ENCODE results near the gene C2orf42. TPM values are rescaled to one million over a fixed set of nuclear protein-coding genes. Genes with fewer than 3 reads are reported as not detected.
"Not testable (repeated sequence)": the region's sequence is repeated elsewhere in the genome, so short reads cannot be mapped to it uniquely, and the experiment has no call there.

The C2orf42 gene
- total and polyA plus RNA-seq, 4 donors, result 12.5 to 24.8 (median 18.6) TPM

DNA sequence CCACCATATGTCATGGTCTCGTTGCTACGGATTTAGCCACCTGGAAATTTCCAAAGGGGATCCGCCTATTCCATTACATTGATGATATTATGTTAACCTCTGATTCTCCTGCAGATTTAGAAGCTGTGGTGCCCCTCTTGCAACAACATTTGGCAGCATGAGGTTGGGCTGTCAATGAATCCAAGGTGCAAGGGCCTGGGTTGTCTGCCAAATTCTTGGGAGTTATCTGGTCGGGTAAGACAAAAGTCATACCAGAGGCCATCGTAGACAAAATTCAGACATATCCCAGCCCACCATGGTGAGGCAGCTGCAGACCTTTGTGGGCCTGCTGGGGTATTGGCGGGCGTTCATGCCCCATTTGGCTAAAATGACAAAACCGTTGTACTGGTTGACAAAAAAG, 13.6 kb upstream of the C2orf42 start:
- H3K4me3 ChIP-seq (ENCODE audit: low read depth, low read length), result no peak overlapping the region
- no peak for DNase-seq (ENCODE audit: low read depth in 4 of 6, low spot score in 6 of 6)
- H3K27me3 ChIP-seq (ENCODE audit: control insufficient read depth, insufficient read depth, low read length), result no peaks in the 10 kb centered on the region
- 78% methylated on average over 4 of the region's 8 CpGs for whole genome bisulfite sequencing (ENCODE audit: insufficient coverage)
- H3K36me3 ChIP-seq (ENCODE audit: control insufficient read depth, insufficient read depth, low read length), result peaks cover 8% of the 10 kb centered on the region
- H3K4me1 ChIP-seq (ENCODE audit: control insufficient read depth, insufficient read depth, low read length), result no peaks in the 10 kb centered on the region
- H3K27ac ChIP-seq (ENCODE audit: low read depth, low read length), result no peak overlapping the region
- H3K9me3 ChIP-seq (ENCODE audit: control insufficient read depth, insufficient read depth, low read length), result no peaks in the 10 kb centered on the region

- Histone ChIP-seq H3K36me3 (ENCODE audit: control insufficient read depth, insufficient read depth, low read length) (peaks cover 3% of the 10 kb centered on the region), H3K27ac (ENCODE audit: low read depth, low read length) (no peak overlapping the region), H3K4me3 (ENCODE audit: low read depth, low read length) (no peak overlapping the region), H3K4me1 (ENCODE audit: control insufficient read depth, insufficient read depth, low read length) (no peaks in the 10 kb centered on the region), H3K9me3 (ENCODE audit: control insufficient read depth, insufficient read depth, low read length) (no peaks in the 10 kb centered on the region), H3K27me3 (ENCODE audit: control insufficient read depth, insufficient read depth, low read length) (no peaks in the 10 kb centered on the region)
- WGBS (ENCODE audit: insufficient coverage), result 91% methylated on average over 4 of the region's 5 CpGs
- no peak for DNase-seq (ENCODE audit: low read depth in 4 of 6, low spot score in 6 of 6)
Measured at GRCh38 chr2:70203086-70203485, 12.3 kb upstream of the C2orf42 start.

DNA sequence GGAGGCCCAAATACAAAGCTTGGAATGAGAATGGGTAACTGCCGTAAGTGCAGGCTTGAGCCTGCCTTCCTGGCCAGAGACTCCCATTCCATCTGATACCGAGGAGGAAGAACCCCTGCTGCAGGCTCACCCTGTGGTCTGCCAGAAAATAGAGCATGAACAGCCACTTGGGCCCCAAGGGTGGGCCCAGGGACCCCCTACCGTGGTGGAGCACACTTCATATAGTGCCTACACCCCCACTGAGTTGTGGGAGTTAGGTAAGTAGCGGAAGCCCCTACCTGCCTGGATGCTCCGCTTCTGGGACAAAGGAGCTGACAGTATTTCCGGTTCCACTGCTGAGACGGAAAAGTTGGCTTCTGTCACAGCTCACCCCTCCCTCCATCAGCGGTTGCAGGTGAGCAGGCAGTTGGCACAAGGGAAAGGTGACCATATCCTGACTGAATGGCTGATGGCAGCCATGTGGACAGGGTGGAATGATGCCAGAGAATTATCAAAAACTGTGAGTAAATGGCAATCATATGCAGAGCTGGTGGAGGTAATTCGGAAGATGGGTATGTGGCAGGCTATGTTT, 11.5 kb upstream of the C2orf42 start:
- 70% methylated on average over 2 of the region's 9 CpGs for WGBS (ENCODE audit: insufficient coverage)
- no peaks in the 10 kb centered on the region for H3K36me3 ChIP-seq (ENCODE audit: control insufficient read depth, insufficient read depth, low read length)
- no peak overlapping the region for H3K27ac ChIP-seq (ENCODE audit: low read depth, low read length)
- no peak overlapping the region for H3K4me3 ChIP-seq (ENCODE audit: low read depth, low read length)
- no peaks in the 10 kb centered on the region for H3K4me1 ChIP-seq (ENCODE audit: control insufficient read depth, insufficient read depth, low read length)
- H3K9me3 ChIP-seq (ENCODE audit: control insufficient read depth, insufficient read depth, low read length), result no peaks in the 10 kb centered on the region
- no peaks in the 10 kb centered on the region for H3K27me3 ChIP-seq (ENCODE audit: control insufficient read depth, insufficient read depth, low read length)
- DNase-seq (ENCODE audit: low read depth in 4 of 6, low spot score in 6 of 6), result no peak

DNA sequence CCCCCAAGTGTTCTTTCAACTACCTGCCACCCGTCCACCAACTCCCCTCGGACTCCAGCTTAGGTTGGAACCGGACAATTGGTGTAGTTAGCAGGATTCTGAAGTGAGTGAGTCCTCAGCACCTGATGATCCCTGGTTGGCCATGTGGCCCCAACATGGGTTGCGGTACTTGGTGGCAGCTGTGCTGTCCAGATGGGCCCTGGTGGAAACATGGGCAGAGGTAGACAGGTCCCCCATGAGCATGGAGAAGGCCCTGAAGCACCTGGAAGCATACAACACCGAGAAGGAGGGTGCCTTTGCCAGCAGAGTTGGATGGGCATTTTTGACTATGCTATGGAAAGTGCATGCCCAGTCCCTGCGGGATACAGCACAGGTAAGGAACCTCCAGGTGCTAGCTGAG, 11.0 kb upstream of the C2orf42 start:
- Histone ChIP-seq H3K4me1 (ENCODE audit: control insufficient read depth, insufficient read depth, low read length) (no peaks in the 10 kb centered on the region), H3K27me3 (ENCODE audit: control insufficient read depth, insufficient read depth, low read length) (no peaks in the 10 kb centered on the region), H3K27ac (ENCODE audit: low read depth, low read length) (no peak overlapping the region), H3K9me3 (ENCODE audit: control insufficient read depth, insufficient read depth, low read length) (no peaks in the 10 kb centered on the region), H3K36me3 (ENCODE audit: control insufficient read depth, insufficient read depth, low read length) (no peaks in the 10 kb centered on the region), H3K4me3 (ENCODE audit: low read depth, low read length) (no peak overlapping the region)
- no peak for DNase-seq (ENCODE audit: low read depth in 4 of 6, low spot score in 6 of 6)
- 95% methylated on average over 6 of the region's 6 CpGs for WGBS (ENCODE audit: insufficient coverage)

- Histone ChIP-seq H3K9me3 (ENCODE audit: control insufficient read depth, insufficient read depth, low read length) (no peaks in the 10 kb centered on the region), H3K27ac (ENCODE audit: low read depth, low read length) (no peak overlapping the region), H3K4me1 (ENCODE audit: control insufficient read depth, insufficient read depth, low read length) (no peaks in the 10 kb centered on the region), H3K27me3 (ENCODE audit: control insufficient read depth, insufficient read depth, low read length) (no peaks in the 10 kb centered on the region), H3K36me3 (ENCODE audit: control insufficient read depth, insufficient read depth, low read length) (no peaks in the 10 kb centered on the region), H3K4me3 (ENCODE audit: low read depth, low read length) (no peak overlapping the region)
- WGBS (ENCODE audit: insufficient coverage), result no CpG with 5 or more reads among the region's 3 CpGs
- DNase-seq (ENCODE audit: low read depth in 4 of 6, low spot score in 6 of 6), result no peak
Measured at GRCh38 chr2:70201225-70201768, 10.5 kb upstream of the C2orf42 start.

DNA sequence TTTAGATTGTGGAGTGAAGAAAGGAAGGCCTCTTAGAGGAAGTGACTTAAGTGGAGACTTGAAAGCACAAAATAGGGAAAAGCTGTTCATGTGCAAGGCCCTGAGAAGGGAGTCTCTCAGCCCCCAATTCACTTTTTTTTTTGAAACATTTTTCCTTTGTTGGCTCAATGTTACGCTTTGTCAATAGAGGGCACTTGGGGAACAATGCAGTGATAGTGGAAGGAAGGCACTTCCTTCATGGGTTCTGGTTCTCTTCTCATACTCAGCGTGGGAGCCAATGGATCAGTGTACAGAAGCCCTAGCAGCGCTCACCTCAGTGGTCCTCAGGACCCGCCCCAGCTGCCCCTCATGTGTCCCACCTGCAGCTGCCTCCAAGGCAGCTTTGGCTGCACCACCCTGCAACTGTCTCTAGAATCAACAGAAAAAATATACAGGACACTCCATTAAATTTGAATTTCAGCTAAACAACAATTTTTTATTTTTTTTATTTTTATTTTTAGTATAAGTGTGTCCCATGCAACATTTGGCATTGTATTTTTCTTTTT, 8.6 kb upstream of the C2orf42 start:
- no peaks in the 10 kb centered on the region for H3K27me3 ChIP-seq (ENCODE audit: control insufficient read depth, insufficient read depth, low read length)
- no peaks in the 10 kb centered on the region for H3K36me3 ChIP-seq (ENCODE audit: control insufficient read depth, insufficient read depth, low read length)
- H3K9me3 ChIP-seq (ENCODE audit: control insufficient read depth, insufficient read depth, low read length), result no peaks in the 10 kb centered on the region
- no peak overlapping the region for H3K4me3 ChIP-seq (ENCODE audit: low read depth, low read length)
- DNase-seq (ENCODE audit: low read depth in 4 of 6, low spot score in 6 of 6), result no peak
- no peak overlapping the region for H3K27ac ChIP-seq (ENCODE audit: low read depth, low read length)
- no peaks in the 10 kb centered on the region for H3K4me1 ChIP-seq (ENCODE audit: control insufficient read depth, insufficient read depth, low read length)
- 53% methylated on average over 3 of the region's 4 CpGs for WGBS (ENCODE audit: insufficient coverage)

DNA sequence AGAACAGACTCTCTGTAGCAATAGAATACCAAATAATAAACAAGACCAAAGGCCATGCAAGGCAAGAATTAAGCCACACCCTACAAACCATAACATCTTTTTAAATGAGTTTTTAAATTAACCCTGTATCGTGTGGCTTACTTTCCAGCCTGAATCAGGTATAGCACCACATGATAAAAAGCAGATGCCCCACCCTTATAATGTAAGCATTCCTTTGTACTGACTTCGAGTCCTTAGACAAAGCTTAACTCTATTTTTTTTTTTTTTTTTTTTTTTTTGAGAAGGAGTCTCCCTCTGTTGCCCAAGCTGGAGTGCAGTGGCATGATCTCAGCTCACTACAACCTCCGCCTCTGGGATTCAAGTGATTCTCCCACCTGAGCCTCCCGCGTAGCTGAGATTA, 1.7 kb upstream of the C2orf42 start:
- WGBS (ENCODE audit: insufficient coverage), result no CpG with 5 or more reads among the region's 5 CpGs
- Histone ChIP-seq H3K27ac (ENCODE audit: low read depth, low read length) (no peak overlapping the region), H3K4me1 (ENCODE audit: control insufficient read depth, insufficient read depth, low read length) (peaks cover 6% of the 10 kb centered on the region), H3K4me3 (ENCODE audit: low read depth, low read length) (no peak overlapping the region), H3K36me3 (ENCODE audit: control insufficient read depth, insufficient read depth, low read length) (no peaks in the 10 kb centered on the region), H3K9me3 (ENCODE audit: control insufficient read depth, insufficient read depth, low read length) (no peaks in the 10 kb centered on the region), H3K27me3 (ENCODE audit: control insufficient read depth, insufficient read depth, low read length) (no peaks in the 10 kb centered on the region)
- no peak for DNase-seq (ENCODE audit: low read depth in 4 of 6, low spot score in 6 of 6)

DNA sequence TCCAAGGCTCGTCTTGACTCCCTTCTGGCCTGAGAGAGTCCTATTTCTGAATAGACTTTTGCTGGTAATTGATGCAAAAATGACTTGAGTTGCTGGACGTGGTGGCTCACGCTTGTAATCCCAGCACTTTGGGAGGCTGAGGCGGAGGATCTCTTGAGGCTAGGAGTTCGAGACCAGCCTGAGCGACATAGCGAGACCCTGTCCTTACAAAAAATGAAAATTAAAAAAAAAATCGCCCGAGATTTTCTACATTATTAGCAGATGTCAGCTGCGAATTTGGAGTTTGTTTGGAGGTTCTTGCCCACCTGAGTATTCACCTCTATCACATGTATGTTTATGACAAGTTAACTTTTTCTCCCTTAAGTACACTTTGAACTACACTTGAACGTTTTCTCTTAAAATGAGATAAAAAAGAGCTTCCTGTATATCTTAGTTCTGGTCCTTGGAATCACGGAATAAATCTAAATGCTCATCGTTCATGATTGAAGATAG, 471 bp upstream of the C2orf42 start:
- no peaks in the 10 kb centered on the region for H3K9me3 ChIP-seq (ENCODE audit: control insufficient read depth, insufficient read depth, low read length)
- H3K27me3 ChIP-seq (ENCODE audit: control insufficient read depth, insufficient read depth, low read length), result no peaks in the 10 kb centered on the region
- H3K36me3 ChIP-seq (ENCODE audit: control insufficient read depth, insufficient read depth, low read length), result no peaks in the 10 kb centered on the region
- peak overlapping the region; percentile 93 for H3K27ac ChIP-seq (ENCODE audit: low read depth, low read length)
- peaks cover 6% of the 10 kb centered on the region for H3K4me1 ChIP-seq (ENCODE audit: control insufficient read depth, insufficient read depth, low read length)
- DNase-seq (ENCODE audit: low read depth in 4 of 6, low spot score in 6 of 6), result no peak
- 71% methylated on average over 6 of the region's 13 CpGs for WGBS (ENCODE audit: insufficient coverage)
- H3K4me3 ChIP-seq (ENCODE audit: low read depth, low read length), result peak overlapping the region; percentile 99

DNA sequence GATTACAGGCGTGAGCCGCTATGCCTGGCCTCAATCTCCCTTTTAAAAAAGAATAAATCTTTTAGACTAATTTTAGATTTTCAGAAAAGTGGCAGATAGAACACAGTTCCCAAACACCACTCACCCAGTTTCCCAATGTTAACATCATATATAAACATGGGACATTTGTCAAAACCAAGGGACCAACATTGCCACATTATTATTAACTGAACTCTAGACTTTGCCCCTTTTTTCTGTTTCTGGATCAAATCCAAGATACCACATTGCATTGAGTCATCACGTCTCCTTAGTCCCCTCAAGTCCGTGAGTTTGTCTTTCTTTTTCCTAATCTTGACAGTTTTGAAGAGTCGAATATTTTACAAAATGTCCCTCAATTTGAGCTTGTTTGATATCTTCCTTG, 2.4 kb downstream of the C2orf42 start:
- Histone ChIP-seq H3K4me3 (ENCODE audit: low read depth, low read length) (no peak overlapping the region), H3K4me1 (ENCODE audit: control insufficient read depth, insufficient read depth, low read length) (peaks cover 6% of the 10 kb centered on the region), H3K36me3 (ENCODE audit: control insufficient read depth, insufficient read depth, low read length) (no peaks in the 10 kb centered on the region), H3K27me3 (ENCODE audit: control insufficient read depth, insufficient read depth, low read length) (no peaks in the 10 kb centered on the region), H3K27ac (ENCODE audit: low read depth, low read length) (no peak overlapping the region), H3K9me3 (ENCODE audit: control insufficient read depth, insufficient read depth, low read length) (no peaks in the 10 kb centered on the region)
- 63% methylated on average over 2 of the region's 5 CpGs for WGBS (ENCODE audit: insufficient coverage)
- DNase-seq (ENCODE audit: low read depth in 4 of 6, low spot score in 6 of 6), result no peak

GRCh38 chr2:70187170-70187569, 3.6 kb downstream of the C2orf42 start:
- 92% methylated on average over 6 of the region's 9 CpGs for WGBS (ENCODE audit: insufficient coverage)
- H3K27ac ChIP-seq (ENCODE audit: low read depth, low read length); H3K9me3 ChIP-seq (ENCODE audit: control insufficient read depth, insufficient read depth, low read length); DNase-seq (ENCODE audit: low read depth in 4 of 6, low spot score in 6 of 6); H3K27me3 ChIP-seq (ENCODE audit: control insufficient read depth, insufficient read depth, low read length); H3K36me3 ChIP-seq (ENCODE audit: control insufficient read depth, insufficient read depth, low read length); H3K4me3 ChIP-seq (ENCODE audit: low read depth, low read length); H3K4me1 ChIP-seq (ENCODE audit: control insufficient read depth, insufficient read depth, low read length): not testable (repeated sequence)
